C1 segment of cervical spinal cord (tissue), 14 donors: Measurements from ENCODE around the gene DNMT3L.
"Not testable (repeated sequence)": the region's sequence is repeated elsewhere in the genome, so short reads cannot be mapped to it uniquely, and the experiment has no call there.

Source experiments
- DNase-seq, 14 donors: peaks; one replicate each; lab custom pipeline; 2025; lab: John Stamatoyannopoulos, UW

Gene DNMT3L

DNA sequence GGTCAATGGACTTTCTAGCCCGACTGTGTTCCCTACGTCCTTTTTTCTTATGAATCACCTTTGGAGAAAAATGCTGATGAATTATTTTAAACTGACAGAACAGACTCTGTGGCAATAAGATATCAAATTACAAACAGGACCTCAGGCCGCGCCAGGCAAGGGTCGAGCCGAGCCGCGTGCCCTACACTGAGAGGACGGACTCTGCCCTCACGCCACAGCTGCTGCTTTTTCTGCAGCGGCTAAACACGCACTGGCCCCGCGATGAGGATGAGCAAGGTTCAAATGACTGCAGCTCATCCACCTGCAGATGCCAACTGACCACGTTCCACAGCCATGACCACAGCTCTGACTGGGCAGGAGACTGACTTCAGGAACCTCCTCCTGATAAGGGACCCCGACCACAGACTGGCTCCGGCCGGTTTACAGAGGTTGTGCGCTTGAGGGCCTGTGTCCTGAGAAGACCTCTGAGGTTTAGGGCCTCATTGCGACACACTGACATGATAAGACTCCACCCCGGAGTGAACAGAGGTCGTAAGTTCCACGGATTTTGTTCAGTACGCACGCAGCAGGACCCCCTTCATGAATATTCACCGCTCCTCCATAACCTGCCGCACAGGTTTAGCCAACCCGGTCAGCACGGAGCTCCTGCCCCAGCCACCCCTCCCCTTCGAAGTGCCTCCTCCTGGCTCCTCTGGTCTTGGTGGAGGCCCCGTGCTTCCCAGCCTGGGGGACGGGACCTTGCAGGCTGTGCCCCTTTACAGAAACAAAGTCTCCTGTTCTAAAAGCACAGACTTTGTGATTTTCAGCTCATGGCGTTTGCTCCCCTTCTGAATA, 12.3 kb downstream of the DNMT3L start:
- DNase-seq: not testable (repeated sequence)

- not testable (repeated sequence) for DNase-seq
Observed at GRCh38 chr21:44247904-44248303, 13.8 kb downstream of the DNMT3L start.

DNA sequence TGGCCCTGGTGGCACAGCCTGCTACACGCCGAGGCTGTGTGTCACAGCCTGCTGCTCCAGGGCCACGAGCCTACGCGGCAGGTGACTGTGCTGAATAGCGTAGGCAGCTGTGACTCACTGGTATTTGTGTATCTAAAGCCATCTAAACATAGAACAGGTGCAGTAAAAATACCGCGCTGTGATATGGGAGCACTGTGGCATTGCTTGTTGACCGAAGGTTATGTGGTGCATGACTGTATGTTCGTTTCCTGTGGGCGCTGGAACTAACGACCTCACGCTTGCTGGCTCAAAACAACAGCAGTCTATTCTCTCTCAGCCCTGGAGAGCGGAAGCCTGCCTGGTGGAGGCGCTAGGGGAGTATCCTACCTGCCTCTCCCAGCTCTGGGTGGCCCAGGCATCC, 17.7 kb downstream of the DNMT3L start:
- DNase-seq: not testable (repeated sequence)

DNA sequence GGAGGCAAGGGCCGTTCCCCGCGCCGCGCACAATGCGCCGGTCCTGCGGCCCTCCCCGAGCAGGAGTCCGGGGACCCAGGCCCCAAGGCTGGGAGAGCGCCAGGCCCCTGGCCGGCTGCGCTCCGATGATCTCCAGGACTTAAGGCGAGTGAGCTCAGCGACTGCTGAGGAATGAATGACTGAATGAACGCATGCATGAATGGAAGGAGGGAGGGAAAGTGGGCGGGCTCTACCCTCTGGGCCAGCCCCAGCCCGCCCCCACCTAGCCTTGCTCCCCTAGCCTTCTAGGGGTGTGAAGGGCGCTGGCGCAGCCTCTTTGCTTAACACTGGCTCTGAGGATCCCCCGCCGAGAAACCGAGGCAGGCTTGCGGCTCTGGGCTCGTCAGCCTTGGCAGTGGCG, 20.4 kb downstream of the DNMT3L start:
- not testable (repeated sequence) for DNase-seq

GRCh38 chr21:44240842-44241241, 20.9 kb downstream of the DNMT3L start, which contains the start of gene ICOSLG:
ICOSLG (minus strand) TSS chr21:44240943; CDS start chr21:44240817, 126 bp downstream.
- not testable (repeated sequence) for DNase-seq

DNA sequence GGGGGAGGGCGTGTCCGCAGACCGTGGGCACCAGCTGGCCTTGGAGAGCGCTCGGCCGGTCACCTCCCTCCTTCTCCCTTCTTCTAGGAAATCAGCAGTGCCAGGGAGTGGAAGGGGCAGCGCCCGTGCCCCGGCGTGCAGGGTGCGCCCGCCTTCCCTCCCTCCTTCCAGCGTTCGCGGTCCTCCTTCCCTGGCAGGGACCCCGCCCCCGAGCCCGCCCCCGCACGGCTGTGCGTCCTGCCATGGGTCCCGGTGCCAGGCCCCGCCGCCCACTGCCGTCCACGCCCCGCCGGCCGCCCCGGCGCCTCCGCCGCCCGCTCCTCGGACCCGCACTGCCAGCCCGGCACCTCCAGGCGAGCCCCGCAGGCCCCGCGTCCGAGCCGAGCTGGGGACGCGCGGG, 21.3 kb downstream of the DNMT3L start:
- not testable (repeated sequence) for DNase-seq

- DNase-seq: not testable (repeated sequence)
Observed at GRCh38 chr21:44229561-44229960, 32.1 kb downstream of the DNMT3L start.

DNA sequence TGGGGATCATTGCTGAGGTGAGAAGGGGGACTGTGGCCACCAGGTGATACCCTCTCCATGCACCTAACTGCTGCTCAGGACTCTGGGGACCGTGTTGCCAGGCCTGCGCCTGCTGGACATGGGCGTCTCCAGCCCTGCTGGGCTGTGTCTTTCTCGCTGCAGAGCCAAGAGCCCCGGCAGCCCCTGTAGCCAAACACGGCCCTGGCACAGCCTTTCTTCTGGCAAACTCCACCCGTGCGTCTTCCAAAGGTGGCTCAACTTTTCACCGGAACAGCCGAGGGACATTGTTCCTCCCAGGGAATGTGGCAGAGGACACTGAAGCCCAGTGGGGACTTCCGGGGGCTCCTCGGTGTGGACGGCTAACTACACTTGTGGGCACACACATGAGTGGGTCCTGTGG, 33.6 kb downstream of the DNMT3L start:
- not testable (repeated sequence) for DNase-seq

GRCh38 chr21:44227614-44228013, 34.1 kb downstream of the DNMT3L start:
- DNase-seq: not testable (repeated sequence)

- not testable (repeated sequence) for DNase-seq
Observed at GRCh38 chr21:44225605-44226004, 36.1 kb downstream of the DNMT3L start.

DNA sequence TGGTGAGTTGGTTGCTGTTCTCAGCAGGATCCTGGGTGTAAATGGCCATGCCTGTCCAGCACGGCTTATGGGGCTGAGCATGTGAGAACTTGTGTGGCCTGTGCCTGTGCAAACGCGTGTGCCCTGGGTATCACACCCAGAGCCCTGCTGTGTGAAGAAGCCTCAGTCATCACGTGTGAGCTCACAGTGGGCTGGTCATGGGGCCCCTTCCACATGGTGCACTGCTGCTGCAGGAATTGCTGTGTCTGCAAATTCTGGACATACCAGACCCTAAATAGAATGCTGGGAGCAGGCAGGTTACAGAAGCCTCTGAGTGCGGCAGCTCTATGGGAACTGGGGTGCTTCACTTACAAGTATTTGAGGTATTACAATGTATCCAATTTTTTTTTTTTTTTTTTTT, 38.4 kb downstream of the DNMT3L start:
- DNase-seq: not testable (repeated sequence)

DNA sequence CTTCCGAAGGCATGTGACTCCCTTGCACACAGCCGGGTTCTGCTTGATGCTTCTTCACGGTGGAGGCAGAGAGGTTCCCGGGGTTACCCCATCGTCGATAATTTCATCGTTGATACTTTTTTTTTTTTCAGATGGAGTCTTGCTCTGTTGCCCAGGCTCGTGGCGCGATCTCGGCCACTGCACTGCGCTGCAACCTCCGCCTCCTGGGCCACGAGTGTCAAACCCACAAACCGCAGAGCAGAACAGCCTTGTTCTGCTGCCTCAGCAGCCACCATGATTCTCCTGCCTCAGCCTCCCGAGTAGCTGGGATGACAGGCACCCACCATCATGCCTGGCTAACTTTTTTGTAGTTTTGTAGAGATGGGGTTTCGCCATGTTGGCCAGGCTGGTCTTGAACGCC, 41.0 kb downstream of the DNMT3L start:
- DNase-seq: not testable (repeated sequence)

DNA sequence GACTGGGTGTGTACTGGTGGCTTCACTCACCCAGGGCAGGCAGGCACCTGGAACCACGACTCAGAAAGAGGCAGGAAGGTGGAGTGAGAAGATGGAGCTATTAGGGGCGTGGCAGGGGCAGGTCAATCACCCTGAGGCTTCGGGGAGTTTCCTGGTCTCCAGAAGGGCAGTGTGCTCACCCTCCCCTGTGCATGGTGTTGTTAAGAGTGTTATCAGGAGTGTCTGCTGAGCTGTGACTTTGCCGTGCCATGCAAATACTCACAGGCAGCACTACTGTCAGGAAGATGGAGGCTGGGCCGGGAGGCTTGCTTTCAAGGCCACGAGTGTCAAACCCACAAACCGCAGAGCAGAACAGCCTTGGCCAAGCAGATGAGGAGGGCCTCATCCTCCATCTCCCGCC, 43.2 kb downstream of the DNMT3L start:
- DNase-seq: not testable (repeated sequence)

DNA sequence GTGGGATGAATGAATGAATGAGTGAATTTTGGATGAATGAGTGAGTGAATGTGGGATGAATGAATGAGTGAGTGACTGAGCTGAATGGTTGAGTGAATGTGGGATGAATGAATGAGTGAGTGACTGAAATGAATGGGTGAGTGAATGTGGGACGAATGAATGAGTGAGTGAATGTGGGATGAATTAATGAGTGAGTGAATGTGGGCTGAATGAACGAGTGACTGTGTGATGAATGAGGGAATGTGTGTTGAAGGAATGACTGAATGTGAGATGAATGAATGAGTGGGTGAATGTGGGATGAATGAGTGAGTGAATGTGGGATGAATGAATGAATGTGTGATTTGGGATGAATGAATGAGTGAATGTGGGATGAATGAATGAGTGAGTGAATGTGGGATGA, 49.7 kb downstream of the DNMT3L start:
- DNase-seq: not testable (repeated sequence)

GRCh38 chr21:44211574-44211973, 50.1 kb downstream of the DNMT3L start:
- DNase-seq: not testable (repeated sequence)

DNA sequence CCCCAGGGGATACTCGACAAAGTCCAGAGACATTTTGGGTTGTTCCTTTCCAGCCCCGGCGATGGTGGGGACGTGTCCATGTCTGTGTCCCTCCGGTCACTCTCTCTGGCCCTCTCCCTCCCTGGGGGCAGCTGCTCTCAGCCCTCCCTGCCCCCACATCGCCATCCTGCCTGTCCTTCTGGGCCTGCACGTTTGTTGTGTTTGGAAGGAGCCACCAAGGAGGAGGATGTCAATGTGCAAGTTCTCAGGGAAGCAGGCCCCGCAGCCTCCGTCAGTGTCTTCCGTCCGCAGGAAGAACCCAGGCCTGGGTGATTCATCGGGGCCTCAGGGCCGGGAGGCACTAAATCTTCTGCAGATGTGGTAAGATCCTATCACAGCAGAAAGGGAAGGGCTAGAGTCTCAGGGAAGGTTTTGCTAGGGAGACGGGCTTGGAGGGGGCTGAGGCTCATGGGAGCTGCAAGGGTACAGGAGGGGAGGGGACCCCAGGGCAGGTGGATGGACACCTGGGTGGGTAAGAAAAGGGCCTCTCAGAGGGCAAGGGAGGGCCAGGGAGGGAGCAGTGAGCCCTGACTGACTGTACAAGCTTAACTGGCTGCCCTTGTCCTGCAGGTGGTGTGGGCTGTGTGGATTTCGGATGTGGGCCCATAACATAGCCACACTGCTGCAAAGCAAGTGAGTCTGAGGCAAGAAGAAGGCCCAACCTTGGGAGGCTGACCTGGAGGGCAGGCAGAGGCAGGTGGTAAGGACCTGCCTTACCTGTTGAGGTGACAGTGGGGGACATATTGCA, 53.6 kb downstream of the DNMT3L start:
- not testable (repeated sequence) for DNase-seq

DNA sequence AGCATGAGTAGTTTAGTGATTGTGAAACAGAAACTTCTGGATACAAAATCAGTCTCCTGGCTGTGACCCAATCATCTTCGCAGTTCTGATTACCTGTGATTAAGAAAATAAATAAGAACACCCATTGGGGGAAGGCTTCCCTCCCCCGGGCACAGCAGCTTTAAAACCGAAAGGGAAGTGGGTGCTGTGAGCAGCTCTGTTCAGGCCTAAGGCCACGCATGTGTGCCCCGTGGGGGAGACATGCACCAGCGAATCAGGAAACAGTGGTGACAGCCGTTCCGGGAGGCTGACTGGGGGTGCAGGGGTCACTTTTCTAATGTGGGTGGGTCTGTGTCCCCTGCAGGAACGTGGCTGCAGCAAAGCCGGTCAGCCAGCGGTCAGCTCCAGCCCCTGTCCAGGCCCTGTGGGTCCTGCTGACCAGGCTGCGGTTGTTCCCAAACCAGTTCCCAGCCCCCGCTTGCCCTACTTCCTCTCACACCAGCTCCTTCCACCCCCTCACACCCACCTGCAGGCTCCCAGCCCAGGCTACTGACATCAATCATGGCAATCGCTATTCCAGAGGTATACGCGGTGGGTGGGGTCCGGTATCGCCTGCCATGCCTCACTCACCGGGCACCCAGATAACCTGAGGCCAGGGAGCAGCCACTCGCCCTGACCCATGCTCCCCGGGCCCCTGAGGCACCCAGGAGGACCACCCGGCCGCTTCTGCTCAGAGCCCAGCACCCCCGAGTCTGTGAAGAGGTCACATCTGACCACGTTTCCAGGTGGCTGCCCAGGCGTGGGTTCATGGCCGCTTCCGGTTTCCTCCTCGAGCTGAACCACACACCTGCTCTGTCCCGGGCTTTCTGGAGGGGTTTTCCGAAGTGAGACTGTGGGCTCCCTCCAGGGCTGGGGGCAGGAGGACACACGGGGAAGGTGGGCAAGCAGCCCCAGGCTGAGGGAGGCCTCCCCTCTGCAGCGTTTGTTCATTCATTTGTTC, 54.7 kb downstream of the DNMT3L start:
- not testable (repeated sequence) for DNase-seq

DNA sequence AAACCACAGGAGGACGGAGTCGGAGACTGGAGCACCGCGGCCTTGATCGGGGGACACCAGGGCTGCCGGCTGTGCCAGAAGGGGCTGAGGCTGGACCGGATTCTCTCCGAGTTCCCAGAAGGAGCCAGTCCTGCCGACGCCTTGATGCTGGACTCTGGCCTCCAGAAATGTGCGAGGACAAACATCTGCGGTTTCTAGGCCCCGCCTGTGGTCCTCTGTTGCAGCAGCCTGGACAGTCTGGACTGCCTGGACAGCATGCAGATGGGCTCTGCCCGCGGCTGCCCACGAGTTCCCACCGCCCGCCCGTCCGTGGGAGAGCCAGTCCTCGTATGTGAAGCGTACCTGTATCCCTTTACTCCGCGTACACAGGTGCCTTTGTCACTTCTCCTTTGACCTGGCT, 55.5 kb downstream of the DNMT3L start:
- DNase-seq: not testable (repeated sequence)

- not testable (repeated sequence) for DNase-seq
Observed at GRCh38 chr21:44202590-44203299, 59.0 kb downstream of the DNMT3L start.

DNA sequence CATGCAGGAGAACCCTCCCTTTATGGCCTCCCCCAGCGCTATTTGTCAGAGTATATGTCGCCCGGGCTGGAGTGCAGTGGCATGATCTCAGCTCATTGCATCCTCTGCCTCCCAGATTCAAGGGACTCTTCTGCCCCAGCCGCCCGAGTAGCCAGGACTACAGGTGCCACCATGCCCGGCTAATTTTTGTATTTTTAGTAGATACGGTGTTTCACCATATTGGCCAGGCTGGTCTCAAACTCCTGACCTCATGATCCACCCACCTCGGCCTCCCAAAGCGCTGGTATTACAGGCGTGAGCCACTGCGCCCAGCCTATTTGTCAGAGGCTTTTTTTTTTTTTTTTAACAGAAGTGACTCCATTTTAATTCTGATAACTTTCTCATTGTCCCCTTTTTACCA, 61.7 kb downstream of the DNMT3L start:
- DNase-seq: not testable (repeated sequence)

- no peak for DNase-seq
Observed at GRCh38 chr21:44199448-44199847, 62.2 kb downstream of the DNMT3L start.
